GM19463 (cell line): ENCODE measurements around the gene IRAG1.
"Not testable (repeated sequence)": the region's sequence is repeated elsewhere in the genome, so short reads cannot be mapped to it uniquely, and the experiment has no call there.

Experiments
- ATAC-seq: cut with Tn5 transposase; IDR thresholded peaks from one replicate; pipeline ENCODE4 v1.9.1; 2021; ENCODE audit warnings: mild to moderate bottlenecking, moderate library complexity; ENCODE audit not compliant: unreplicated experiment

IRAG1 gene

GRCh38 chr11:10709299-10710086 is 15.9 kb upstream of the IRAG1 start:
- no peak for ATAC-seq

DNA sequence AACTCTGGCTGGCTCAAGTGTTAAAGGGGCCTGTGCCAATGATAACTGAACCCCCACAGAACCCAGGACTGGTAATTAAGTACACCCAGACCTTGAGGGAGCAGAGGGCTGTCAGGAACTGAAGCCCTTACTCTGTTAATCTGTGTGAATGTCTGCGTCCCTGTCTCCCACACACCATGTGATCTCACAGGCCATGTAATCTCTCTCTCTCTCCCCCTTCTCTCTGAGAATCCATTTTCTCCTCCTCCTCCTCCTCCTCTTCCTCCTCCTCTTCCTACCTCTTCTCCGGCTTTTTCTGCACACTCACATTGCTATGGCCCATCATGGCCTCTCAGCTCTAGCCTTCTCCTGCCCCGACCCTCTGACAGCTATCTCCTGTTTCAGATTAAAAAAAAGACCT is 14.6 kb upstream of the IRAG1 start:
- no peak for ATAC-seq

DNA sequence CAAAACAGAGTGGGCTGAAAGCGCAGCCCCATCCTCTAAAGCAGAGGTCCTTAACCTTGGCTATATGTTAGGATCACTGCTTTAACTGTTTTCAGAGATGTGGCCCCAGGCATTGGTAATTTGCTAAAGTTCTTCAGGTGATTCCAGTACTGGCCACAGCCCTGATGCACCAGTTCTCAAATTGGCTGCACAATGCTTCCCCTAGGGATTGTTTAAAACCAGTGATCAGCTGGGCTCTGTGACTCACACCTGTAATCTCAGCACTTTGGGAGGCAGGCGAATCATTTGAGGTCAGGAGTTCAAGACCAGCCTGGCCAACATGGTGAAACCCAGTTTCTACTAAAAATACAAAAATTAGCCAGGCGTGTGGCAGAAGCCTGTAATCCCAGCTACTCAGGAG is 8.4 kb upstream of the IRAG1 start:
- no peak for ATAC-seq

- no peak for ATAC-seq
Observed at GRCh38 chr11:10699072-10699471, 5.5 kb upstream of the IRAG1 start.

GRCh38 chr11:10697323-10697620 is 3.7 kb upstream of the IRAG1 start:
- ATAC-seq = no peak

DNA sequence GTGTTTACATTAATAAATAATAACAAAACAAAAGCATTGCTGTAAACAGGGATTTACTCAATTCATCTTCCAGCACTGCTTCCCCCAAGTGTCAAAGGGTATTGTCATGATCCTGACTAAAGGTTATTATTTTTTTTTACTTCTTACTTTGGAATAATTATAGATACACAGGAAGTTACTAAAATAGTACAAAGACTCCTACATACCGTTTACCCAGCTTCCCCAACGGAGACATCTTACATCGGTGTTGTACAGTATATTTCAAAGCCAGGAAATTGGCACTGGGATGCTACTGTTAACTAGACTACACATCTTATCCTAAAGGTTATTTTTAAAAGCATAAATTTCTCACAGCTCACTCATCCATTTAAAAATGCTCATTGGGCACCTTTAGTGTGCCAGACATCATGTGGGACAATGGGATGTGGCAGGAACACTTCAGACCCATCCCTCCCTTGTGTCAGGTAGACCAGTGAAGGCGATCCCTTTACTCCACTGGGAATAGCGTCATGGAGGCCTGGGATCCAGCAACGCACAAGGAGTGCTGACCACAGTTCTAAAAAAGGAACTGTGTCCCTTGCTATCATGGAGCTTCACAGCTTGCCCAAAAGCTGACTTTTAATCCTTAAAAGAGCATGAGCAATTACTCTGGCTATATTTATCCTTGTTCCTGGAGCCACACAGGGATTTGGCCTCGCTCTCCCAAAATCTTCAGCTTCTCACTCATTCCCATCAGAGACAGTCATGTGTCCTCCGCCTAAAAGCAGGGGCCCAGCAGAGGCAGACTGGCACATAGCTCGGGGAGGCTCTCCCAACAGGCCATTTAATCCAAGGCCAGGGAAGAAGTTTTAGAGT is 3.1 kb upstream of the IRAG1 start:
- no peak for ATAC-seq

DNA sequence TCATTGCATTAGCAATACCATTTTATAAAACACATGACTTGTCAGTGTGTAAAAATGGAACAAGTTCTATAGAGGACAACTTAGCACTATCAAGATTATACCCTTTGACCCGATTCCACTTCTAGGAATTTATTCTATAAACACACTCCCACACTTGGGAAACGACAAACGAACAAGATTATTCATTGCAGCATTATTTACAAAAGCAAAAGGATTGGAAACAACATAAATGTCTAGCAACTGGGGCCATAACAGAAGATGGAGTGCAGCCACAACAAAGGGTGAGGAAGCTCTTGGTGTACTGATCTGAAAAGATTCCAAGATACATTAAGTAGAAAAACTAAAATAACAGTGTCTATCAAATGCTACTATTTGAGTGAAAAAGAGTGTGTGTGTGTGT is 2.3 kb upstream of the IRAG1 start:
- no peak for ATAC-seq

DNA sequence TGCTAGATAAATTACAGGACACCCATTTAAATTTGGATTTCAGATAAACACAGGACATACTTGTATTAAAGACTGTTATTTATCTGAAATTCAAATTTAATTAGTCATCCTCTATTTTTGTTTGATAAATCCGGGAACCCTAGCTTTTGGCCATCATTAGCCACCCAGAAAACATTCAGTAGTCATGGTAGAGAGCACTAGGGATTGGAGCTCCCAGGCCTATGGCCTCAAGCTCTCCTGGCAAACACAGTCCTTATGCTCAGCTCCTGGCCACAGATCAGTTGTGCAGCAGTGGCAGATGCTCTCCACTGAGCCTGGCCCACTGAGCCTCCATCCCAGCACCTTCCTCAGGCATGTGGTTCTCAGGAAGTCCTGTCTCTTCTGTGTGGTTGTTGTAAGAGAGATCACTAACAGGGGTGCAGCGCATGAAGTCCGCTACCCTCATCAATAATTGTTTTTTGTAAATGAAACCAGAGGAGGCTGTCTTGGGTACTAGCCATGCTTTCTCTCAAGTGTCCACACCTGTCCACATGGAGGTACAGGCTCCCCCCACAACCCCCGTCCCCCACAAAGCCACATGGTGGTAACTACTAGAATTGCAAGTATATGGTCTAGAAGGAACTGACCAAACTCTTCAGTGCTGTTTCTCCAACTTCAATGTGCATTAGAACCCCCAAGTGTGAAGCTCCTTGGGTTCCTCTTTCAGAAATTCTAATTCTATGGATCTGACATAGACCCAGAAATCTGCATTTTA is 1.1 kb upstream of the IRAG1 start:
- no peak for ATAC-seq

DNA sequence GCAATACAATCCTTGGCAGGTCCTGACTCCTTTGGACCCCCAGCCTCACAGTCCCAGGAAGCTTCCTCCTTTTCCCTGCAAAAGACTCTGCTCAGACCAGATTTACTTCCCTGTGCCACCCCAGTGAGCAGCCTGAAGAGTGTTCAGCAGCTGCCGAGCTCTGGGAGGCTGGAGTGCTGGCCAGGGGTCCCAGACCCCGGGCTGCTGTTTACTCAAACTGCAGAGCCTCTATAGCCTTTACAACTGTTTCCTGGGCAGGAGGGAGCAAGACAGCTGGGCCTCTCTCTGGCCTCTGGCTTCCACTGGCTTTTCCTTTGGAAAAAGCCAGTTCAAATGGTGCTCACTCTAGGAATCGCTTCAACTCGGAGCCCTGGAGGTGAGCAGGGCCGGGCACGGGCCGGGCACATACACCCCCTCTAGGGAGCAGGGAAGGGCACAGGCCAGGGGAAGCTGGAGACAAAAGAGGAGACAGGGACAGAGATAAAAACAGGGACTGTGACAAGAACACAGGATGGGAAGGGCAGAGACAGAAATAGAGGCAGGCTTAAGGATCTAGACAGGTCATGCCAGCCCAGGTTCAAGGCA is 932 bp downstream of the IRAG1 start:
- ATAC-seq = no peak

DNA sequence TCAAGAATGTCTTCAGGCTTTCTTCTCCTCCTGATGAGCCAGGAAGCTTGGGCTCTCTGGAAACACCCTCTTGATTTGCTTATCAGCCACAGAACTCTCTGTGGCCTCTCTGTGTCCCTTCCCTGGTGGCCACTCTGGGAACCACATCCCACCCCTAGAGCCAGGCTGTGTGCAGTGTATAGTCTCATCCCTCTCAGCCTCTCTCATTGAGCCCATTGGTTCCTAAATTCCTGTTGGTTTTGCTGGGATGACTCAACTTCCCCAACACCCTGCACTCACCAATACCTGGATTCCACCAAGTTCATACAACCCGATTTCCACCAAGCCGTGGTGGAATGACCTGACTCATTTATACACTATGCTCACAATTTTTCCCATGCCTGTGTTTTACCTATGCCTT is 5.2 kb downstream of the IRAG1 start:
- ATAC-seq = no peak

GRCh38 chr11:10686311-10686710 is 7.2 kb downstream of the IRAG1 start:
- no peak for ATAC-seq

DNA sequence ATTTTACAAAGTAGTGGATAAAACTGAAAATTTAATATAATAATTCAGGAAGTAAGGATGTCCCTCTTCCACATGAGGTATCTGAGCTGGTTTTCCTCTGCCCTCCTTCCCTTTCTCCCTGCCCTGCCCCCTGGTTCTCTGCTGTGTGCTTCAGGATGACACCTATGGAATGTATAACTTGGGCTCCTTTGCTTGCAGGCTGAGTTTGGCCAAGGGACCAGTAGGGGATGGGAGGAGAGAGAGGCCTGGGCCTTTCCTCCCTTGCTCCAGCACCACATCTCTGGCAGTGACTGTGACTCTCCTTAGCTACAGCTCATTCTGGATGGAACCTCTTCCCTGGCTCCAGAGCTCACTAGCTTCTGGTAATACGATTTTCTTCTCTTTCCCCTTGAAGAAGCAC is 10.1 kb downstream of the IRAG1 start:
- ATAC-seq = no peak

DNA sequence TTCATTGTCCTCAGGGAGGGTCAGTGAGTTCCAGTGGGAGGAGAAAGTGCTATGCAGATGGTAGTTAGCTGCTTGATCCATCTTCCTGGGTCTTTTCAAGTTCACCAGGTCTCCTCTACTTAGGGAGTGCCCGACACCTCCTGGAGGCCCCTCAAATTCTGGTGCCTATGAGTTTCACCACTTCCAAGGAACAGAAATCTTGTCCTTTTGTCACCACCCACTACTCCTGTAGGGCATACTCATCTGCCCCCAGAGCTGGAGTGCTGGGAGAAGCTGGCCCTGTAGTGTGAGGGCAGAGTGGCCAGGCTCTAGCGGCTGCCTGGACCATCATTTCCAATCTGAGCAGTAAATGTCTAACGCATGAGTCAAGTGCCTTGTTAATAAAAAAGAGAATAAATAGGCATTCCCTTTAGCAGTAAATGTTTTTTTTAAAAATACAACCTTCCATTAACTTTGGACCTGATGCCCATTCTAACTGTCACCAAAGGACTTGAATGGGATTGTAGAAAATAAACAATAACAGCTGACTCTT is 12.5 kb downstream of the IRAG1 start:
- ATAC-seq = no peak

DNA sequence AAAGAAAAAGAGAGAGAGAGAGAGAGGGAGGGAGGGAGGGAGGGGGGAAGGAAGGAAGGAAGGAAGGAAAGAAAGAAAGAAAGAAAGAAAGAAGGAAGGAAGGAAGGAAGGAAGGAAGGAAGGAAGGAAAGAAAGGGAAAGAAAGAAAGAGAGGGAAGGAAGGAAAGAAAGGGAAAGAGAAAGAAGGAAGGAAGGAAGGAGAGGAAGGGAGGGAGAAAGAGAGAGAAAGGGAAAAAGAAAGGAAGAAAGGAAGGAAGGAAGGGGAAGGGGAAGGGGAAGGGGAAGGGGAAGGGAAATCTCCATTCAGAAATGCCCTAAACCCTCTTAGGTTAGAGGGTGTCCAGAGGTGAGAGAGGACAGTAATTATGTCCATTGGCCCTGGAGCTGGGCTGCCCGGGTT is 13.3 kb downstream of the IRAG1 start:
- ATAC-seq = not testable (repeated sequence)

DNA sequence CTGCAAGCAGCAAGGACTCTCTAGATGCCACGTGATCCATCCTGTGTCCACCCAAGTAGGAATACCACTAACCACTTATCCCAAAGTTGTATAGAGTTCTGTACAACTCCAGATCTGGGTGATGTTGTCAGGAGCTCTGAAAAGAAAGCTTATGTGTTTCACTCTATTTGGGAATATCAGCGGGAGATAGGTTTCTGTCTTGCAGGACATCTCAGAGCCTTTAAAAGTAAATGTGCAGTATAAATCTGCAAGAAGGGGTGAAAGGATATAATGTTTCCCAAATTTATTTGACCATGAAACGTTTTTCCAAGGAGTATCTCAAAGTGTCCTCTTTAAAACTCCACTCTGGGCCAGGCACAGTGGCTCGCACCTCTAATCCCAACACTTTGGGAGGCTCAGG is 13.9 kb downstream of the IRAG1 start:
- ATAC-seq = no peak

- no peak for ATAC-seq
Observed at GRCh38 chr11:10678101-10678500, 15.5 kb downstream of the IRAG1 start.

GRCh38 chr11:10676919-10677318 is 16.6 kb downstream of the IRAG1 start:
- ATAC-seq = no peak

DNA sequence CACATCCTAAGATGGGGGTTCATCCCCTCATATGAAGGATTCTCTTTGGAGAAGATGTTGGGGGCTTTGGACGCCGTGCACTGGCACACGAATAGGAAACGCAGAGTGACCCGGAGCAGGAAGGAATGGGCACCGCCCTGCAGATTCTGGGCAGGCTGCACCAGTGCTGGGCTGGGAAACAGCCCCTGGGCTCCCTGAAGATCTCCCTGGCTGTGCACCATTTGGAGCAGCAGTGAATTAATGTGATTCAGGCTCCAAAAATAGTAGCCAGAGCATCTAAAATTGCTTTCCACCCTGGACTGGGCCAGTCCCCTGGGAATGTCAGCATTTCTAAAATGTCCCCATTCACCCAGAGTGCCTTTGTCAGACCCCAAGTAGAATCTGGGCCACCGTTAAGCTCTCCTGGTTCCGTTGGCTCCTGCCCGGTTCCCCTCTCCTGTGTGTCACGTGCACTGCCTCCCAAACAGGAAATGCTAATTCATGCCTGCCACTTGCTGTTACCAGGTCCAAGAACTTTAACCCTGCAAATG is 18.6 kb downstream of the IRAG1 start:
- ATAC-seq = no peak

GRCh38 chr11:10674440-10674855 is 19.1 kb downstream of the IRAG1 start:
- no peak for ATAC-seq

GRCh38 chr11:10673501-10674062 is 20.0 kb downstream of the IRAG1 start:
- no peak for ATAC-seq

DNA sequence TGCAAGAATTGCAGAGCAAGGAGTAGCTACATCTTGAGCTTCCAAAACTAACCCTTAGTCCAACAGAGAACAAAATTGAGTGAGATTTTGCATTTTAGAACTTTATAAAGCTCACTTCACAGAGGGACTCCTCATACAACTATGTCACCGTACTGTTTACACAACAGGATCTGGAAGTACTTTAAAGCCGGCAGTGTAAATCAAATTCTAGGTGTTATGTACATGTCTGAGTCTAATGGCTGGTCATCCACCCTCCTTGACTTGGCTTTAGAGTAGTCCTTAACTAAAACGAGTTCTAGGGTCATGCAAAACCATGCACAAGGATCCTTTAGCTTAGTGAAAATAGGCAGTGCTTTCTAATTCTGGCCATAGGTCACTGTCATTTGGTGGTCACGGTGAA is 23.5 kb downstream of the IRAG1 start:
- ATAC-seq = no peak
